Daoy (cell line): ENCODE results near the gene CRHR1. TPM values are rescaled to one million over a fixed set of nuclear protein-coding genes. Genes with fewer than 3 reads are reported as not detected.

Source experiments
- DNase-seq: peaks from one replicate; pipeline ENCODE4 v3.0.0-alpha.2; 2015; ENCODE audit warnings: low read depth
- total RNA-seq: library from RNA; depleted of rRNA; stranded (reverse); fragments of >200 nt; shearing (Covaris generic); gene quantifications from 2 replicates; pipeline ENCODE4 v1.2.3, GENCODE V29; 2014; rRNA removed

CRHR1 gene
- total RNA-seq, 1 experiment from 2014 or later = 0.63 TPM

DNA sequence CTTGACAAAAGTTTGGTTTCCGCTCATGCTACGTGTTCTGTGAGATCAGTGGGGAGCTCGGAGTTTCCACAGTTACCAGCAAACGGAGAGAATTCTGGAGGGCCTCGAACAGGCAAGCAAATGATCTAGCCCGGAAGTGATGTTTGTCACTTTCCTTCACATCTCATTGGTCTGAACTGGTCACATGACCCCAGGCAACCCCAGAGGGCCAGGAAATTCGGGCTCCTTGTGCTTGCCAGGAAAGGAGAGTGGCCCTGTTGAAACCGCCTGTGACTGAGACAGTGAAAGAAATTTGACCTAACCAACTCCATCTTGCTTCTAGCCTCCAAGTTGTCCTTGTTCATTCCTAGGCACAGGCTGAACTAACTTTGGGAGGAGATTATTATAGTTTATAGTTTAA lies 83.6 kb downstream of the CRHR1 start:
- DNase-seq = peak; percentile 40

DNA sequence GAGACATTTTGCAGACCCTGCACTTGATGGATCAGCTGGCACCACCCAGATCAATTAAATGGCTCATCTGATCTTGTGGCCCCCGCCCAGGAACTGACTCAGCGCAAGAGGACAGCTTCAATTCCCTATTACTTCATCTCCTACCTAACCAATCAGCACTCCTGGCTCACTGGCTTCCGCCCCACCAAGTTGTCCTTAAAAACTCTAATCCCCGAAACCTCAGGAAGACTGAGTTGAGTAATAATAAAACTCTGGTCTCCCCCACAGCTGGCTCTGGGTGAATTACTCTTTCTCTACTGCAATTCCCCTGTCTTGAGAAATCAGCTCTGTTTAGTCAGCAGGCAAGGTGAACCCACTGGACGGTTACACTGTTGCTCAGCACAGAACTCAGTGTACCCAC lies 84.2 kb downstream of the CRHR1 start:
- no peak for DNase-seq

DNA sequence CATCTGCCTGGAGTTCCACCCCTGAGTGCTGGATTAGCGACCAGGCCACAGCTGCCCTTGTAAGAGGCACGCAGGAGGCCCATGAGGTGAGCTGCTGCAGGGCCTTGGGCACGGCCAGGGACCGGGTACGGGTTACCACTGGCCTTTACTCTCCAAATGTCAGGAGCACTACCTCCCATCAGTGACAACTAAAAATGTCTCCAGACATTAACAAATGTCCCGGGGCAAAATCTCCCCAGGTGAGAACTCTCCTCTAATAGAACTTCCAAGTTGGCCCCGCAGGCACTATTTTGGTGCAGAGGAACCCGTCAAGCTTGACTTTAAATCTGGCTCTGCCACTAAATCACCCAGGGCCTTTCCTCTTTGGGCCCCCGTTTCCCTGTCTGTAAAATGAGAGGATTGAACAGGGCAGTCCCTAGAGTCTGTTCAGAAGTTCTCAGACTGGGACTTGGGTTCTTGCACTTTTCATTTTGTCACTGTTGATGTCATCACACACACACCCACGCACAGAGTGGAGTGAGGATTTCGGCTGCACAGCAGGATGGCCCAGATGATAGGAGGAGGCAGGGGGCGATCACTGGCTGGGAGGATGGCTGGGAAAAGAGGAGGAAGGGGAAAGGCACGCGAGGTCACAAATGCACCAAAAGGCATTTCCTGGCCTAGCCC lies 85.7 kb downstream of the CRHR1 start:
- no peak for DNase-seq

DNA sequence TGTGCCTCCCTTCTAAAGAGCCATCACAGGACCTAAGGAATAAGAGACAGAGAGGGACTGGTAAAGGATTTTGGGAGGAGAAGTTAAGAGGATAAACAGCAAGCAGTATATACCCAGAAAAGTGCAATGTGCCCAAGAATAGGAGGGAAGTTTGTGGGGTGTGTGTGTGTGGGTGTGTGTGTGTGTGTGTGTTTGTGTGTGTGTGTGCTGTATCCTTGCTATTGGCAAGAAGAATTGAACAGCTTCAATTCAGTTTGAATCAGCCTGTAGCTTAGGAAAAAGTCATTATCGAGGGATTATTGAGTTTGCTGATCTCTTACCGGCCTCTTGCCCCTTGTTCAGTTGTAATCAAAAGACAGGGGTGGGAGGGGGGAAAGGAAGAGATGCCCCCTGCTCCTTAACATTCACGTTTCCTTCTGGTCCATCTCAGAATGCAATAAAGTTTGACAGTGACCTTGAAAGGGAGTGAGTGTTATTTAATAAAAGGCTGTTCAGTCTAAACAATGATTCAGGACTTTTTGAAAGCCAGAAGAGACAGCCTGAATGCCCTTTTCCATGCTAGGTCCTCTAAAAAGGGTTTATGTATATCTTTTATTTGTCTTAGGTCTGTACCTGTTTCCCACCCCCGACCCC lies 86.3 kb downstream of the CRHR1 start:
- no peak for DNase-seq

DNA sequence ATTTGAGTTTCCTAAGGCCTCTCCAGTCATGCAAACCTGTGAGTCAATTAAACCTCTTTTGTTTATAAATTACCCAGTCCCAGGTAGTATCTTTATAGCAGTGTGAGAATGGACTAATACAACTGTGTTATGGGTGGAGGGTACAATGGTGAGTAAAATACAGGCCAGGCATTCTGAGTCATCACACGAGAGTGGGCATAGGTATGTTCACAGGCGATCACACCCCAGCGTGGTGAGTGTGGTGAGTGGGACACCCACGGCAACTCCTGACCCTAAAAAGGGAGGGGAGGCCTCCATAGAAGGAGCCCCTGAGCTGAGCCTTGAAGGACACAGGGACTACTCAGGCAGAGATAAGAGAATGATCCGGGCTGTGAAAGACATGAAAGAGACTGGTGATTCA lies 87.6 kb downstream of the CRHR1 start:
- no peak for DNase-seq

DNA sequence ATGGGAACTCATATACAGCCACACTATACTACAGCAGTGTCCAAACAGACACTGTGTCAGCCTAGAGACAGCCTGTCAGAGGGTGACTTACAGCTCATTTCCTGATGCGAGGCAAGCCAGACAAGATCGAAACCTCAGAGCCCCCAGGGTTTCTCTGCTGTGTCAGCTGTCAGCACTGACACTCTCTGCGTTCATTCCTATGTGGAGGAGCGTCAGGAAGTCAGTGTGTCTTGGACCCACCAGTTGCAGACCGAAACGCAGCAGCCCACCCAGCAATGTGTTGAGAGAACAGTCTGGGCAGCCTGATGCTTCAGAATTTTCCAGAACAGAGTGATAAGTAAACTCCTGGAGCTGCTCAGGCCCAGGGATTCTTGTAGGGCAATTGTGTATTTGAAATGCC lies 89.6 kb downstream of the CRHR1 start:
- DNase-seq = peak; percentile 59

DNA sequence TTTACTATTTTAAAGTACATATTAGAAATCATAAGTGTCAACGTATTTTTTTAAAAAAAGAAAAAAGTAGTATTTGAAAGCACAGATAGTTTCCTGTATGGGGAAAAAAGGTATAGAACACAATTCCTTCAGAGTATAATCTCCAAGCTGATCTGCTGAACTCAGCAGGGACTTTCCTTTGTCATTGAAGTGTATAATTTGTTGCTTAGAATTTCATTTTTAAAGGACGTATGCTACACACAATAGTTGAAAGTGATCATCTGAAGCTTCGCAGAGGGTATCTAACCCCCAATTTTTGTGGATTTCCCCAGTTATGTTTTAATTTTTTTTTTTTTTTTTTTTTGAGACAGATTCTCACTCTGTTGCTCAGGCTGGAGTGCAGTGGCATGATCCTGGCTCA lies 90.0 kb downstream of the CRHR1 start:
- DNase-seq = no peak

DNA sequence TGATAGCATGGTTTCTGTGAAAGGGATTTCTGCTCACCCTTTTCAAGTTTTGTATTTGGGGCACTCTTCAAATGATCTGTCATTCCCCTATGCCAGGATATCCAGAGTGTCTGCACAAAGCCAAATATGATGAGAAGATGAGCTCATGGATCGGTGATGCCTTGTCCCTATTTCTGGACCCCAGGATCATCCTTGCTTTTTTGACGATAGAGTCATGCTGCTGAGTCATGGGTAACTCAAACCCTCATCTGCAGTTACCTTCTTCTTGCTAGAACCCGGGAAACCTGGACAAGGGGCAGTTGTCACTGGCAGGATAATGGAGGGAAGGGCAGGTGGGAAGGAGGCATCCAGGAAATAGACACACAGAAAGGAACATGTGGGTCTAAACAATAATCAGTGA lies 92.4 kb downstream of the CRHR1 start:
- no peak for DNase-seq

DNA sequence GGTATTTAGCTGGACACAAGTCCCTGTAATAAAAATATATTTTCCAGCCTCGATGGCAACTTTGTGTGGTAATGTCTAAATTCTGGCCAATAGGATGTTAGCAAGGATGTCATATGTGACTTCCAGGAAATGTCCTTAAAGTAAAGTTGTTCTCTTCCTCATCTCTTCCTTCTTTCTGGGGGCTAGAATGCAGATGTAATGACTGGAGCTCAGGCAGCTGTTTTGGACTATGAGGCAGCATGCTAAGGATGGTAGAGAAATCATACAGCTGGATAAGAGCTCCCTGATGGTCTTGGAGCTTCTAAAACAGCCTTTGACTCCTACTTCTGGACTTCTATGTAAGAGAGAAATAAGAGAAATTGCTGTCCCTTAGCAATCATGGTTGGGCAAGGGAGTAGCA lies 93.3 kb downstream of the CRHR1 start:
- no peak for DNase-seq

DNA sequence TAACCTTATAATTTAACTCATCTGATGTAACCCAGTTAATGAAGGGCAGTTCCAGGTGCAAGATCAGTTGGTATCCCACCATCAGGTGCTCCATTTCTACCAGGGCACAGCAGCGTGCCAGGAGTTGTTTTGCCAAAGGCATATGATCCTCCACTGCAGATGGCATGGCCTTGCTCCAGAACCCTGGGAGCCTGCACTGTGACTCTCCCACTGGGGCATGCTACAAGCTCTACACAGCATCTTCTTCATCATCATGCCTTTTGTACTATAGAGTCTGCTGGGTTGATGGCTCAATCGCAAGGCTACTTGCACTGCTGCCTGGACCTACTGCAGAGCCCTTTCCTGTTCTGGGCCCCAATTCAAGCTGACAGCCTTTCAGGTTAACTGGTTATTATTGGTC lies 98.9 kb downstream of the CRHR1 start:
- DNase-seq = no peak

Other genes with a start within 250 kb of the CRHR1 start
- gene SPPL2C, start 60.6 kb downstream of the CRHR1 start, total RNA-seq = not detected in 2 replicates
- gene MAPT, start 110.2 kb downstream of the CRHR1 start, total RNA-seq = 0.06 and 0.36 TPM in 2 replicates
- not detected in 2 replicates for gene STH, start 214.9 kb downstream of the CRHR1 start, total RNA-seq